ENCODE results near the gene UGT1A8.

Gene UGT1A8

GRCh38 chr2:233711312-233712008, 94.0 kb downstream of the UGT1A8 start:
- H3K9ac ChIP-seq (ENCODE audit: low read length): no peak overlapping the region
- no peak overlapping the region for H3K4me2 ChIP-seq (ENCODE audit: low read depth, low read length)
- H3K9me3 ChIP-seq (replicated peaks; ENCODE audit: insufficient read depth, low read length): no peaks in the 10 kb centered on the region
- H2AFZ ChIP-seq (ENCODE audit: low read length): no peak overlapping the region
- no peaks in the 10 kb centered on the region for H3K27me3 ChIP-seq (replicated peaks; ENCODE audit: insufficient read depth, low read length)
- no peaks in the 10 kb centered on the region for H4K20me1 ChIP-seq (ENCODE audit: insufficient read depth, low read length)
- no peak overlapping the region for H3K4me3 ChIP-seq (ENCODE audit: low read length)
- no peaks in the 10 kb centered on the region for H3K4me1 ChIP-seq (ENCODE audit: low read length)
- no peak for TF ChIP-seq EZH2 (optimal IDR thresholded peaks at IDR 0.05; ENCODE audit: low read depth, low read length)
- TF ChIP-seq CTCF (IDR thresholded peaks at IDR 0.05; ENCODE audit: low read length): peak; percentile 90
- H3K9me2 ChIP-seq (replicated peaks; ENCODE audit: insufficient read depth, low read length): no peaks in the 10 kb centered on the region
- peak; percentile 61 for DNase-seq
- H3K79me2 ChIP-seq (ENCODE audit: low read length): no peaks in the 10 kb centered on the region
- H3F3A ChIP-seq (ENCODE audit: insufficient read depth, low read length): no peaks in the 10 kb centered on the region
- H3K36me3 ChIP-seq (replicated peaks; ENCODE audit: insufficient read depth, low read length): no peaks in the 10 kb centered on the region
- no peak overlapping the region for H3K27ac ChIP-seq (ENCODE audit: low read length)

- Histone ChIP-seq H3F3A (ENCODE audit: insufficient read depth, low read length) (no peaks in the 10 kb centered on the region), H3K27ac (ENCODE audit: low read length) (no peak within 1 kb of the TSS)
Measured at GRCh38 chr2:233712611-233713261, 95.3 kb downstream of the UGT1A8 start, which contains the start of gene UGT1A5. UGT1A5 (plus strand) TSS chr2:233712907; CDS start chr2:233712992, 85 bp downstream.

GRCh38 chr2:233713262-233713615, 95.8 kb downstream of the UGT1A8 start:
- no peak for DNase-seq
- no peaks in the 10 kb centered on the region for H3K79me2 ChIP-seq (ENCODE audit: low read length)
- no peaks in the 10 kb centered on the region for H3F3A ChIP-seq (ENCODE audit: insufficient read depth, low read length)
- no peaks in the 10 kb centered on the region for H3K36me3 ChIP-seq (replicated peaks; ENCODE audit: insufficient read depth, low read length)
- no peaks in the 10 kb centered on the region for H3K4me1 ChIP-seq (ENCODE audit: low read length)
- TF ChIP-seq EZH2 (optimal IDR thresholded peaks at IDR 0.05; ENCODE audit: low read depth, low read length) (no peak), EZH2phosphoT487 (IDR thresholded peaks at IDR 0.05; ENCODE audit: low read length) (no peak), CTCF (IDR thresholded peaks at IDR 0.05; ENCODE audit: low read length) (no peak)
- no peaks in the 10 kb centered on the region for H4K20me1 ChIP-seq (ENCODE audit: insufficient read depth, low read length)
- no peaks in the 10 kb centered on the region for H3K9me3 ChIP-seq (replicated peaks; ENCODE audit: insufficient read depth, low read length)
- no peaks in the 10 kb centered on the region for H3K9me2 ChIP-seq (replicated peaks; ENCODE audit: insufficient read depth, low read length)
- H3K4me2 ChIP-seq (ENCODE audit: low read depth, low read length): no peak overlapping the region
- H3K9ac ChIP-seq (ENCODE audit: low read length): no peak overlapping the region
- no peaks in the 10 kb centered on the region for H3K27me3 ChIP-seq (replicated peaks; ENCODE audit: insufficient read depth, low read length)
- no peak overlapping the region for H3K27ac ChIP-seq (ENCODE audit: low read length)
- no peak overlapping the region for H2AFZ ChIP-seq (ENCODE audit: low read length)
- H3K4me3 ChIP-seq (ENCODE audit: low read length): no peak overlapping the region

More at GRCh38 chr2:233712611-233713261, 95.3 kb downstream of the UGT1A8 start, which contains the start of gene UGT1A5:
- DNase-seq: no peak
- TF ChIP-seq EZH2phosphoT487 (IDR thresholded peaks at IDR 0.05; ENCODE audit: low read length): no peak
- TF ChIP-seq CTCF (IDR thresholded peaks at IDR 0.05; ENCODE audit: low read length): no peak
- TF ChIP-seq EZH2 (optimal IDR thresholded peaks at IDR 0.05; ENCODE audit: low read depth, low read length): no peak
- Histone ChIP-seq H3K4me2 (ENCODE audit: low read depth, low read length) (no peak within 1 kb of the TSS), H4K20me1 (ENCODE audit: insufficient read depth, low read length) (no peaks in the 10 kb centered on the region), H3K9me3 (replicated peaks; ENCODE audit: insufficient read depth, low read length) (no peaks in the 10 kb centered on the region), H3K36me3 (replicated peaks; ENCODE audit: insufficient read depth, low read length) (no peaks in the 10 kb centered on the region), H3K4me3 (ENCODE audit: low read length) (no peak within 1 kb of the TSS), H3K9me2 (replicated peaks; ENCODE audit: insufficient read depth, low read length) (no peaks in the 10 kb centered on the region), H3K27me3 (replicated peaks; ENCODE audit: insufficient read depth, low read length) (no peaks in the 10 kb centered on the region), H3K9ac (ENCODE audit: low read length) (no peak within 1 kb of the TSS), H2AFZ (ENCODE audit: low read length) (no peak within 1 kb of the TSS), H3K4me1 (ENCODE audit: low read length) (no peaks in the 10 kb centered on the region), H3K79me2 (ENCODE audit: low read length) (no peaks in the 10 kb centered on the region)
